Vagina (tissue), 2 donors: ENCODE data around the gene KCNIP4.

Experiments
- POLR2A ChIP-seq, 2 donors: fragments of 450-650 bp; IDR thresholded peaks; one replicate each; pipeline ENCODE4 v1.6.1; 2017; ENCODE audit warnings: antibody characterized with exemption in 2 of 2, mild to moderate bottlenecking in 2 of 2, moderate library complexity in 2 of 2
- POLR2AphosphoS5 ChIP-seq, 2 donors: sonication (generic); formaldehyde crosslinking; IDR thresholded peaks; one replicate each; pipeline ENCODE4 v1.9.0; 2017; ENCODE audit warnings: antibody characterized with exemption in 2 of 2, mild to moderate bottlenecking in 2 of 2, low read depth in 1 of 2; ENCODE audit not compliant: insufficient read depth in 1 of 2
- TF ChIP-seq, protein P1 (sequence below), 3 experiments: fragments of 450-650 bp in 2 of 3; fragments of 200-600 bp in 1 of 3; sonication (generic) in 1 of 3; IDR thresholded peaks; one replicate each; pipeline ENCODE4 v1.5.1; 2017 to 2019; ENCODE audit warnings: antibody characterized with exemption in 3 of 3, mild to moderate bottlenecking in 2 of 3, moderate library complexity in 2 of 3

GRCh38 chr4:21067351-21067750, 881.2 kb downstream of the KCNIP4 start:
- TF ChIP-seq, protein P1, sequence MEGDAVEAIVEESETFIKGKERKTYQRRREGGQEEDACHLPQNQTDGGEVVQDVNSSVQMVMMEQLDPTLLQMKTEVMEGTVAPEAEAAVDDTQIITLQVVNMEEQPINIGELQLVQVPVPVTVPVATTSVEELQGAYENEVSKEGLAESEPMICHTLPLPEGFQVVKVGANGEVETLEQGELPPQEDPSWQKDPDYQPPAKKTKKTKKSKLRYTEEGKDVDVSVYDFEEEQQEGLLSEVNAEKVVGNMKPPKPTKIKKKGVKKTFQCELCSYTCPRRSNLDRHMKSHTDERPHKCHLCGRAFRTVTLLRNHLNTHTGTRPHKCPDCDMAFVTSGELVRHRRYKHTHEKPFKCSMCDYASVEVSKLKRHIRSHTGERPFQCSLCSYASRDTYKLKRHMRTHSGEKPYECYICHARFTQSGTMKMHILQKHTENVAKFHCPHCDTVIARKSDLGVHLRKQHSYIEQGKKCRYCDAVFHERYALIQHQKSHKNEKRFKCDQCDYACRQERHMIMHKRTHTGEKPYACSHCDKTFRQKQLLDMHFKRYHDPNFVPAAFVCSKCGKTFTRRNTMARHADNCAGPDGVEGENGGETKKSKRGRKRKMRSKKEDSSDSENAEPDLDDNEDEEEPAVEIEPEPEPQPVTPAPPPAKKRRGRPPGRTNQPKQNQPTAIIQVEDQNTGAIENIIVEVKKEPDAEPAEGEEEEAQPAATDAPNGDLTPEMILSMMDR (IDR thresholded peaks at IDR 0.05), result no peak
- TF ChIP-seq POLR2A (IDR thresholded peaks at IDR 0.05) (no peak), POLR2AphosphoS5 (IDR thresholded peaks at IDR 0.05; ENCODE audit: insufficient read depth in 1 of 2, low read depth in 1 of 2) (no peak)
